AG04449 (cell line): Measurements from ENCODE around the gene OXNAD1.

ENCODE experiments used
- CTCF ChIA-PET: fragments of 350-600 bp; formaldehyde crosslinking; extraction: SDS; loops from one replicate; lab custom pipeline; 2021; ENCODE audit warnings: antibody characterized with exemption; lab: Yijun Ruan, JAX
- POLR2A ChIA-PET: fragments of 400-600, 350-600 bp; formaldehyde crosslinking; extraction: SDS; loops from one replicate; lab custom pipeline; 2020; ENCODE audit warnings: antibody characterized with exemption, inconsistent platforms; lab: Yijun Ruan, JAX
- DNase-seq: peaks from one replicate; pipeline ENCODE4 v3.0.0-alpha.2; 2010; ENCODE audit warnings: low read depth, low spot score
- H3K4me3 ChIP-seq: 2 replicates; pipeline ENCODE4 v1.5.1; 2011; ENCODE audit warnings: low read depth, mild to moderate bottlenecking, control low read depth, low read length
- CTCF ChIP-seq: IDR thresholded peaks from one replicate; pipeline ENCODE4 v1.5.1; 2011; ENCODE audit warnings: mild to moderate bottlenecking, moderate library complexity, low read length, control low read depth, inconsistent platforms; ENCODE audit not compliant: insufficient read depth; ENCODE audit errors: missing control alignments

Gene OXNAD1

GRCh38 chr3:16288664-16289063 lies 23.7 kb downstream of the OXNAD1 start:
- H3K4me3 ChIP-seq: no peak overlapping the region
- TF ChIP-seq CTCF: no peak
- CTCF ChIA-PET: interaction anchor here (0.7 to 9.8 kb wide), 21 partner anchors 11 to 298 kb away, joined by 3 to 180 read pairs (median 4); partner anchors contain the start of gene RFTN1
- POLR2A ChIA-PET: no interaction called here
- no peak for DNase-seq

GRCh38 chr3:16289144-16289889 lies 24.3 kb downstream of the OXNAD1 start:
- no peak for DNase-seq
- no peak overlapping the region for H3K4me3 ChIP-seq
- ChIA-PET POLR2A (no interaction called here), CTCF (interaction anchor here (0.8 to 9.8 kb wide), 28 partner anchors 8 to 298 kb away, joined by 3 to 180 read pairs (median 5); partner anchors contain the start of gene RFTN1)
- no peak for TF ChIP-seq CTCF

GRCh38 chr3:16290007-16290826 lies 25.2 kb downstream of the OXNAD1 start:
- POLR2A ChIA-PET: interaction anchor here (0.9 to 1.0 kb wide), 2 partner anchors 25 to 226 kb away, joined by 3 read pairs; partner anchors contain the start of genes DPH3 and OXNAD1
- CTCF ChIA-PET: interaction anchor here (0.6 to 9.8 kb wide), 54 partner anchors 9 to 757 kb away, joined by 3 to 180 read pairs (median 6); partner anchors contain the start of genes DPH3 and OXNAD1
- H3K4me3 ChIP-seq: no peak overlapping the region
- TF ChIP-seq CTCF: peak; percentile 62
- no peak for DNase-seq

GRCh38 chr3:16290827-16291196 lies 25.8 kb downstream of the OXNAD1 start:
- H3K4me3 ChIP-seq: no peak overlapping the region
- no peak for DNase-seq
- ChIA-PET POLR2A (interaction anchor here (0.9 to 1.0 kb wide), 2 partner anchors 26 to 226 kb away, joined by 3 read pairs; partner anchors contain the start of genes DPH3 and OXNAD1), CTCF (interaction anchor here (0.6 to 9.8 kb wide), 52 partner anchors 10 to 756 kb away, joined by 3 to 180 read pairs (median 6); partner anchors contain the start of genes DPH3 and OXNAD1)
- TF ChIP-seq CTCF: no peak

GRCh38 chr3:16294844-16295243 lies 29.8 kb downstream of the OXNAD1 start:
- TF ChIP-seq CTCF: no peak
- POLR2A ChIA-PET: no interaction called here
- no peak for DNase-seq
- CTCF ChIA-PET: interaction anchor here (0.6 to 9.8 kb wide), 8 partner anchors 10 to 257 kb away, joined by 3 to 180 read pairs (median 4); partner anchors contain the start of gene OXNAD1
- H3K4me3 ChIP-seq: no peak overlapping the region
